Esophagus squamous epithelium (tissue), 5 donors: ENCODE data around the gene SLC6A17. TPM values are rescaled to one million over a fixed set of nuclear protein-coding genes. Genes with fewer than 3 reads are reported as not detected.

Source experiments
- DNase-seq: peaks from one replicate; lab custom pipeline; 2025; lab: John Stamatoyannopoulos, UW
- H3K27ac ChIP-seq, 4 donors: fragments of 200-600 bp; sonication (generic); one replicate each; pipeline ENCODE4 v1.5.1; 2016 to 2019; ENCODE audit warnings: mild to moderate bottlenecking in 1 of 4
- H3K27me3 ChIP-seq, 4 donors: fragments of 200-600 bp; sonication (generic); 1 replicate in 3 of 4; 2 replicates in 1 of 4; pipeline versions ENCODE4 v1.5.1 to v1.6.0; 2017 to 2021; ENCODE audit warnings: antibody characterized with exemption in 1 of 4
- H3K36me3 ChIP-seq, 3 donors: fragments of 200-600 bp; sonication (generic); one replicate each; pipeline ENCODE4 v1.5.1; 2016 to 2019
- H3K4me1 ChIP-seq, 3 donors: fragments of 200-600 bp; sonication (generic); one replicate each; pipeline ENCODE4 v1.5.1; 2017 to 2019
- H3K4me3 ChIP-seq, 4 donors: fragments of 200-600 bp; sonication (generic); 1 replicate in 3 of 4; 2 replicates in 1 of 4; pipeline ENCODE4 v1.5.1; 2016 to 2019; ENCODE audit warnings: mild to moderate bottlenecking in 2 of 4, moderate library complexity in 1 of 4
- H3K9me3 ChIP-seq, 3 donors: fragments of 200-600 bp; sonication (generic); one replicate each; pipeline ENCODE4 v1.5.1; 2016 to 2019
- POLR2A ChIP-seq, 4 donors: fragments of 450-650 bp; IDR thresholded peaks; one replicate each; pipeline ENCODE4 v1.6.1; 2017; ENCODE audit warnings: antibody characterized with exemption in 4 of 4, mild to moderate bottlenecking in 4 of 4, moderate library complexity in 3 of 4
- WGBS, 2 donors: methylation state at CpG; one replicate each; pipeline ENCODE4 v1.1.5; 2018; 5-methylcytosine and 5-hydroxymethylcytosine counted together
- intact Hi-C: fragments of 100-400 bp; cut with DNase I; formaldehyde crosslinking; loops from one replicate; pipeline ENCODE4 v1.15.0; 2022
- total RNA-seq, 4 donors: library from RNA; depleted of rRNA; stranded (reverse); fragments of >200 nt; gene quantifications; one replicate each; pipeline ENCODE4 v1.1.0, GENCODE V29; 2016
- TF ChIP-seq, protein P1 (sequence below), 6 experiments: fragments of 450-650 bp in 4 of 6; fragments of 200-600 bp in 2 of 6; sonication (generic) in 2 of 6; IDR thresholded peaks; one replicate each; pipeline ENCODE4 v1.5.1; 2016 to 2019; ENCODE audit warnings: antibody characterized with exemption in 6 of 6, mild to moderate bottlenecking in 4 of 6, moderate library complexity in 4 of 6
- donor health status: DM: yes; HTN: yes; CAD: no.

SLC6A17 gene
- total RNA-seq, 4 donors from 2014 or later: 0.11 to 0.29 (median 0.23) TPM

DNA sequence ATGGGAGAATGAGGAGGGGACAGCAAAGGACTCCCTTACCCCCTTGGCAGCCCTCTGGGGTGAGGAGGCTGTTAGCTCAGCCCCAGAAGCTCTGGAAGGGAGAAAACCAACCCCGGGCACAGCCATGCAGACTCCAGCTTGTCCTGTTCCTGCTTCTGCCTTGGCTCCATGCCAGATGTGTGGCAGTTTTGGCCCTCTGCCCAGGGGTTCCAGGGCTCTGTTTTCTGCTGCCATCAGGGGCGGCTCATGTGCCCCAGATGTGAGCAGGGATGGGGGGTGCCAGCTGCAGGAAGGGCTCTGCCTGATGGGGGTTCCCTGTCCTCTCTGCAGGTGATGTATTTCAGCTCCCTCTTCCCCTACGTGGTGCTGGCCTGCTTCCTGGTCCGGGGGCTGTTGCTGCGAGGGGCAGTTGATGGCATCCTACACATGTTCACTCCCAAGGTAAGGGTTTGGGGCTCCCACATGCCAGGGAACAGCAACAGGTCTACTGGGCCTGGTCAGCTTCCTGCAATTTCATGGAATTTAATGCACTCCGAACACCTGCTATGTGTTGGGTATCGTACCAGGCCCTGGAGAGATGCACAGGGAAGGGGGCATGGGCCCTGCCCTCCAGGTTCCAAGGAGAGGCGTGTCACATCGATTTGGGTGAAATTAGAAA, 26.1 kb downstream of the SLC6A17 start:
- Histone ChIP-seq H3K36me3 (no peaks in the 10 kb centered on the region), H3K4me1 (peaks cover 0 to 6% (median 0%) of the 10 kb centered on the region in 3 donors), H3K4me3 (no peak overlapping the region), H3K27ac (no peak overlapping the region), H3K27me3 (peaks cover 0 to 19% (median 0%) of the 10 kb centered on the region in 4 donors), H3K9me3 (no peaks in the 10 kb centered on the region)
- 41 to 58% methylated on average over 5 to 7 of the region's 9 CpGs for WGBS, 2 donors
- TF ChIP-seq POLR2A (IDR thresholded peaks at IDR 0.05): no peak
- TF ChIP-seq, protein P1, sequence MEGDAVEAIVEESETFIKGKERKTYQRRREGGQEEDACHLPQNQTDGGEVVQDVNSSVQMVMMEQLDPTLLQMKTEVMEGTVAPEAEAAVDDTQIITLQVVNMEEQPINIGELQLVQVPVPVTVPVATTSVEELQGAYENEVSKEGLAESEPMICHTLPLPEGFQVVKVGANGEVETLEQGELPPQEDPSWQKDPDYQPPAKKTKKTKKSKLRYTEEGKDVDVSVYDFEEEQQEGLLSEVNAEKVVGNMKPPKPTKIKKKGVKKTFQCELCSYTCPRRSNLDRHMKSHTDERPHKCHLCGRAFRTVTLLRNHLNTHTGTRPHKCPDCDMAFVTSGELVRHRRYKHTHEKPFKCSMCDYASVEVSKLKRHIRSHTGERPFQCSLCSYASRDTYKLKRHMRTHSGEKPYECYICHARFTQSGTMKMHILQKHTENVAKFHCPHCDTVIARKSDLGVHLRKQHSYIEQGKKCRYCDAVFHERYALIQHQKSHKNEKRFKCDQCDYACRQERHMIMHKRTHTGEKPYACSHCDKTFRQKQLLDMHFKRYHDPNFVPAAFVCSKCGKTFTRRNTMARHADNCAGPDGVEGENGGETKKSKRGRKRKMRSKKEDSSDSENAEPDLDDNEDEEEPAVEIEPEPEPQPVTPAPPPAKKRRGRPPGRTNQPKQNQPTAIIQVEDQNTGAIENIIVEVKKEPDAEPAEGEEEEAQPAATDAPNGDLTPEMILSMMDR (IDR thresholded peaks at IDR 0.05): no peak
- intact Hi-C loops: no loop called here
- no peak for DNase-seq

DNA sequence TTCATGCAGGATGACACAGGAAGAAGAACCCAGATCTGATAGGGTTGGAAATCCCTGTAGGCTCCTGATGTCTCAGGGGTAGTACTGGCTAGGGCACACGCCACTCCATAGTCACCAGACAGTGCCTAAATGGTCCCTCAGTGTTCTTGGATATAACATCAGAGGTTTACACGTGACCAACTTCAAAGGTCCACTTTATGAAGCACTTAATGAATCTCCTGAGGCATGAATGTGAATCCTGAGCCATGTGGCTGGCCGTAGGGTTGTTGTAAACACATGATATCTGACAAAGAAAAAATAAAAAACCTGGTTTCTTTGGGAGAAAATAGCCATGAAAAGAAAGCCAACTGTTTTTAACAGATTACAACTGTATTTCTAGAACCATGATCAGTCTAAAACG, 27.5 kb downstream of the SLC6A17 start:
- TF ChIP-seq, protein P1 (IDR thresholded peaks at IDR 0.05): no peak
- no peak for TF ChIP-seq POLR2A (IDR thresholded peaks at IDR 0.05)
- intact Hi-C loops: no loop called here
- H3K9me3 ChIP-seq: no peaks in the 10 kb centered on the region
- H3K27me3 ChIP-seq: peaks cover 0 to 15% (median 0%) of the 10 kb centered on the region in 4 donors
- H3K4me1 ChIP-seq: peaks cover 0 to 6% (median 0%) of the 10 kb centered on the region in 3 donors
- H3K4me3 ChIP-seq: no peak overlapping the region
- H3K27ac ChIP-seq: no peak overlapping the region
- 49 to 60% methylated on average over 4 of the region's 4 CpGs for WGBS, 2 donors
- no peak for DNase-seq
- no peaks in the 10 kb centered on the region for H3K36me3 ChIP-seq

DNA sequence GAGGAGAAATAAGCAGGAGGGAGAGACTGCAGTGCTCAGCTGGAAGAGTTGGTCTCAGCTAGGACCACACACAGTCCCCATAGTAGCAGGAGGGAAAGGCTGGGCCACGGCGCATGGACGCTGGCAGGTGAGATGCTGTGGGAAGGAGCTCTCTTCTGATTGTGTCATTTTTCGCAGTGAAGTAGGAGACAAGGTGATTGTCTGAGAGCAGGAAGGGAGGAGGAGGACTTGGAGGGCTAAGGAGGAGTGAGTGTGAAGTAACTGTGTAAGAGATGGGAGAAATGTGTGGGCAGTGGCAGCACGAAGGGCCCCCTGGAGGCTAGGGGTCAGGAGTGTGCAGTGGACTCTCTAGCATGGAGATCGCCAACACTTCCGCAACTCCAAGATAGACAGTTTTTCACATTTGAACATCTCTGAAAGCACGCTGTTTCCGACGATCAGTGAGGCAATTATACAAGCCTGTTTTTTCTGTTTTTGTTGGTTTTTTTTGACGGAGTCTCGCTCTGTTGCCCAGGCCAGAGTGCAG, 33.4 kb downstream of the SLC6A17 start:
- no peak for TF ChIP-seq POLR2A (IDR thresholded peaks at IDR 0.05)
- TF ChIP-seq, protein P1 (IDR thresholded peaks at IDR 0.05): no peak
- no peak overlapping the region for H3K4me3 ChIP-seq
- peaks cover 0 to 33% (median 0%) of the 10 kb centered on the region in 4 donors for H3K27me3 ChIP-seq
- H3K4me1 ChIP-seq: peaks cover 0 to 11% (median 0%) of the 10 kb centered on the region in 3 donors
- no peaks in the 10 kb centered on the region for H3K36me3 ChIP-seq
- H3K27ac ChIP-seq: no peak overlapping the region
- H3K9me3 ChIP-seq: no peaks in the 10 kb centered on the region
- intact Hi-C loops: no loop called here
- no peak for DNase-seq
- WGBS, 2 donors: 82 to 87% methylated on average over 12 of the region's 12 CpGs

DNA sequence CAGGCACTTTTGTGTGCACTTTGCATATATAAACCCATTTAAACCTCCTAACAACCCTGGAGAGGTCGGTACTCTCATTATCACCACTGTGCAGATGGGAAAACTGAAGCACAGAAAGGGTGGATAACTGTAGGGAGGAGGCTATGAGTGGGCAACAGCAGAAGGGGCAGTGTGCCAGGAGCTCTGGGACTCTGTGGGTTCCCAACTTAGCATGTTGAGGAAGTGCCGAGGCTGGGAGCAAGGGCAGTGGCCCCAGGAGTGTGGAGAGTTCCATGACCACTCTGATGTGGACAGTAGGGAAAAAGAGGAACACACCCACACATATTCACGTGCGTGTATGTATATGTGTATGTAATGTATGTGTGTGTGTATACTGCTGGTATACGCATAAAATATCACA, 34.2 kb downstream of the SLC6A17 start:
- H3K4me1 ChIP-seq: peaks cover 0 to 12% (median 0%) of the 10 kb centered on the region in 3 donors

DNA sequence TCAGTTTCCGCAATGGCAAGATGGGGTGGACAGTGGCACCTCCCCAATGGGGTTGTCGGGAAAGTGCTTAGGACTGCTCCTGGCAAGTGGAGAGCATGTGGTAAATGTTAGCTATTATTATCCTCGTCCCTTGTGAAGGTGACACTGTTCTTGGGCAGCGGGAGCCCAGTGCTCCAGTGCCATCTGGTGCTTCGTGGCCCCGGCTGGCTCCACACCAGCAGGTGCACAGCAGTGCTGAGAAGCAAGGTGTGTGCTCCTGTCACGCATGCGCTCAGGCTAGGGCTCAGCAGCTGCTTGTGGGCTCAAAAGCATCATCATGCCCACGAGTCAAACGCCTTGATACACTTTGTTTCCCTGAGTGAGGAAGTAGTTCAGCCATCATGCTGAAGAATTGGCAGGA, 34.9 kb downstream of the SLC6A17 start:
- intact Hi-C loops: no loop called here
- TF ChIP-seq POLR2A (IDR thresholded peaks at IDR 0.05): no peak
- TF ChIP-seq, protein P1 (IDR thresholded peaks at IDR 0.05): no peak

More for the DNA sequence above, 34.2 kb downstream of the SLC6A17 start:
- WGBS, 2 donors: 56 to 65% methylated on average over 4 to 5 of the region's 5 CpGs
- Histone ChIP-seq H3K27me3 (peaks cover 0 to 33% (median 0%) of the 10 kb centered on the region in 4 donors), H3K36me3 (no peaks in the 10 kb centered on the region), H3K27ac (no peak overlapping the region), H3K4me3 (no peak overlapping the region), H3K9me3 (no peaks in the 10 kb centered on the region)
- intact Hi-C loops: no loop called here
- no peak for DNase-seq
- TF ChIP-seq POLR2A (IDR thresholded peaks at IDR 0.05): no peak
- TF ChIP-seq, protein P1 (IDR thresholded peaks at IDR 0.05): no peak

More for the DNA sequence above, 34.9 kb downstream of the SLC6A17 start:
- peaks cover 0 to 33% (median 0%) of the 10 kb centered on the region in 4 donors for H3K27me3 ChIP-seq
- H3K9me3 ChIP-seq: no peaks in the 10 kb centered on the region
- H3K4me3 ChIP-seq: no peak overlapping the region
- 59 to 64% methylated on average over 2 to 10 of the region's 10 CpGs for WGBS, 2 donors
- DNase-seq: no peak
- no peak overlapping the region for H3K27ac ChIP-seq
- H3K4me1 ChIP-seq: peaks cover 0 to 14% (median 0%) of the 10 kb centered on the region in 3 donors
- H3K36me3 ChIP-seq: no peaks in the 10 kb centered on the region
